Measurements from ENCODE around the gene CEMP1. TPM values are rescaled to one million over a fixed set of nuclear protein-coding genes. Genes with fewer than 3 reads are reported as not detected.

Gene CEMP1
- total and polyA plus RNA-seq, 2 donors (not counting 1 experiment from before 2014, with no cell fraction given) = 0.66 to 2.3 TPM

DNA sequence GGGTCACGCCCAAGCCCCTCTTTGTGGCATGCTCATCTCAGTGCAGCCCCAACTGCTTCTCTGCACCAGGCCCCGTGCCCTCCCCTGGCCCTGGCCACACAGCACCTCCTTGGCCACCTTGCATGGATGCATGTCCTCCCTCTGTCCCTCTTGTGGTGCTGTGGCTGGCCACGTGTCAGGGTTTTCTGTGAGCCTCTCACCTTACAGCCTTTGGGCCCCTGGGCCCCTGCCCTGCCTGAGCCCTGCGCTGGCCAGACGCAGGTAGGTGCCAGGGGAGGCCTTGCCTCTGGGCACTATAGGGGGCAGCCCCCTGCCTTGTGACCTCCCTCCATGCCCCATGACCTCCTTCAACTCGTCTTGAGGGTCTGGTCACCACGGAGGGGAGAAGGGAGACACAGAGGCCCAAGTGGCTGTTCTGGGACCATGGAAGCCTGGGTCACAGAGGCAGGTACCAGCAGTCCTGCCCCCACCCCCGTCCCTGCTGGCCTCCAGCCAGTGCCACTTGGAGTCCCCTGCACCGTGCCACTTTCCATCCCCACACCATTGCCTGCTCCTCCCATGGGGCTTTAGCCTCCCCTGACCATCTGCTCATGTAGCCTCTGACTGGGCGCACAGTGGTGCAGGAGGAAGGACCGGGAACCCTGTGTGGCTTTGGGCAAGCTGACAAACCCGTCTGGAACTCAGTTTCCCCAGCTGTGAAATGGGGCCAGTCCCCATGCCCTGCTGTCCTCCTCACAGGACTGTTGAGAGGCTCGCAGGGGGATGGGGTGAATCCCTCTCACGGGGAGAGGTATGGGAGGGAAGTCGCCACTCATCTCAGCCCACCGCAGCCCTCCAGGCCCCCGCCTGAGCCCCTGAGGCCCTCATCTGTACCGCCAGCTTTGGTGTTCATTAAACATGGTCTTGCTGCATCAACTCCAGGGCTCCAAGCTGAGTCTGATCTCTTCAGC lies 29.0 kb downstream of the CEMP1 start:
- Mint-ChIP-seq H3K4me3 (no peak overlapping the region), H3K27me3 (no peaks in the 10 kb centered on the region), H3K9me3 (ENCODE audit: insufficient read depth) (no peaks in the 10 kb centered on the region), H3K4me1 (peaks cover 19% of the 10 kb centered on the region), H3K27ac (no peak overlapping the region)
- 91% methylated on average over 18 of the region's 18 CpGs for WGBS (ENCODE audit: insufficient coverage)
- intact Hi-C loops (cut with micrococcal nuclease) = loop anchor here (10.0 kb wide), 1 partner anchor 477 kb away; the partner anchor contains the start of gene NHERF2
- TF ChIP-seq, protein P1, sequence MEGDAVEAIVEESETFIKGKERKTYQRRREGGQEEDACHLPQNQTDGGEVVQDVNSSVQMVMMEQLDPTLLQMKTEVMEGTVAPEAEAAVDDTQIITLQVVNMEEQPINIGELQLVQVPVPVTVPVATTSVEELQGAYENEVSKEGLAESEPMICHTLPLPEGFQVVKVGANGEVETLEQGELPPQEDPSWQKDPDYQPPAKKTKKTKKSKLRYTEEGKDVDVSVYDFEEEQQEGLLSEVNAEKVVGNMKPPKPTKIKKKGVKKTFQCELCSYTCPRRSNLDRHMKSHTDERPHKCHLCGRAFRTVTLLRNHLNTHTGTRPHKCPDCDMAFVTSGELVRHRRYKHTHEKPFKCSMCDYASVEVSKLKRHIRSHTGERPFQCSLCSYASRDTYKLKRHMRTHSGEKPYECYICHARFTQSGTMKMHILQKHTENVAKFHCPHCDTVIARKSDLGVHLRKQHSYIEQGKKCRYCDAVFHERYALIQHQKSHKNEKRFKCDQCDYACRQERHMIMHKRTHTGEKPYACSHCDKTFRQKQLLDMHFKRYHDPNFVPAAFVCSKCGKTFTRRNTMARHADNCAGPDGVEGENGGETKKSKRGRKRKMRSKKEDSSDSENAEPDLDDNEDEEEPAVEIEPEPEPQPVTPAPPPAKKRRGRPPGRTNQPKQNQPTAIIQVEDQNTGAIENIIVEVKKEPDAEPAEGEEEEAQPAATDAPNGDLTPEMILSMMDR (IDR thresholded peaks at IDR 0.05) = no peak
- TF ChIP-seq EZH2 (IDR thresholded peaks at IDR 0.05; ENCODE audit: borderline replicate concordance, insufficient read depth, low read depth, low read length, poor library complexity, severe bottlenecking) = no peak
- DNase-seq = no peak
- ChIA-PET CTCF (interaction anchor here (0.6 to 3.0 kb wide), 20 partner anchors 11 to 479 kb away, joined by 3 to 41 read pairs (median 5); partner anchors contain the start of genes ABCA3, AMDHD2, ATP6V0C and CEMP1), POLR2A (interaction anchor here (1.3 kb wide), 1 partner anchor 308 kb away, joined by 3 read pairs; no protein-coding TSS in a partner anchor)
- Histone ChIP-seq H3K27me3 (replicated peaks in 1 of 4; ENCODE audit: control extremely low read depth in 1 of 4, control insufficient read depth in 3 of 4, insufficient read depth in 4 of 4, low read length in 3 of 4) (no peaks in the 10 kb centered on the region), H3K4me3 (ENCODE audit: control extremely low read depth in 1 of 5, extremely low read depth in 1 of 5, insufficient read depth in 1 of 5, low read depth in 2 of 5, low read length in 4 of 5) (no peak overlapping the region), H3K36me3 (replicated peaks in 1 of 2; ENCODE audit: control extremely low read depth in 1 of 2, control insufficient read depth in 1 of 2, extremely low read depth in 1 of 2, insufficient read depth in 2 of 2, low read length in 1 of 2) (no peaks in the 10 kb centered on the region), H3K27ac (ENCODE audit: low read length in 2 of 2) (no peak overlapping the region), H3K4me1 (ENCODE audit: control insufficient read depth in 2 of 2, insufficient read depth in 2 of 2, low read length in 2 of 2) (peaks cover 9 to 19% of the 10 kb centered on the region in 2 donors), H3K79me2 (ENCODE audit: control insufficient read depth, insufficient read depth, low read length) (peaks cover 22% of the 10 kb centered on the region), H4K20me1 (ENCODE audit: control insufficient read depth, insufficient read depth, low read length, poor library complexity, severe bottlenecking) (no peaks in the 10 kb centered on the region), H3K9me3 (ENCODE audit: control extremely low read depth in 1 of 3, control insufficient read depth in 2 of 3, insufficient read depth in 1 of 3, low read length in 2 of 3) (no peaks in the 10 kb centered on the region), H2AFZ (ENCODE audit: insufficient read depth, low read depth, low read length, poor library complexity, severe bottlenecking) (no peak overlapping the region), H3K9ac (ENCODE audit: low read length) (no peak overlapping the region), H3K4me2 (replicated peaks; ENCODE audit: low read depth, low read length, poor library complexity, severe bottlenecking) (no peak overlapping the region)
- no peak for ATAC-seq (ENCODE audit: low read depth)
